DMS53 (cell line): ENCODE data around the gene CNOT3.
"Not testable (repeated sequence)": the region's sequence is repeated elsewhere in the genome, so short reads cannot be mapped to it uniquely, and the experiment has no call there.

Source experiments
- DNase-seq: peaks from one replicate; lab custom pipeline; 2025; lab: John Stamatoyannopoulos, UW

The CNOT3 gene

GRCh38 chr19:54191011-54191810 lies 53.6 kb downstream of the CNOT3 start, which contains the start of gene TSEN34:
Gene TSEN34 (plus strand): TSS chr19:54191308. CDS start chr19:54191365, 57 bp downstream.
- peak; percentile 94 for DNase-seq

GRCh38 chr19:54191811-54192453 lies 54.4 kb downstream of the CNOT3 start:
- peak; percentile 71 for DNase-seq

- DNase-seq = no peak
Observed at GRCh38 chr19:54193011-54193410, 55.4 kb downstream of the CNOT3 start.

GRCh38 chr19:54194463-54194862 lies 56.9 kb downstream of the CNOT3 start:
- not testable (repeated sequence) for DNase-seq

GRCh38 chr19:54196536-54196935 lies 59.0 kb downstream of the CNOT3 start:
- no peak for DNase-seq

- DNase-seq = no peak
Observed at GRCh38 chr19:54197121-54197520, 59.6 kb downstream of the CNOT3 start.

GRCh38 chr19:54199401-54199800 lies 61.8 kb downstream of the CNOT3 start:
- DNase-seq = no peak

GRCh38 chr19:54201172-54201701 lies 63.7 kb downstream of the CNOT3 start:
- no peak for DNase-seq

GRCh38 chr19:54201980-54202379 lies 64.4 kb downstream of the CNOT3 start:
- no peak for DNase-seq

- peak; percentile 62 for DNase-seq
Observed at GRCh38 chr19:54203151-54203611, 65.6 kb downstream of the CNOT3 start.

- no peak for DNase-seq
Observed at GRCh38 chr19:54204767-54205468, 67.4 kb downstream of the CNOT3 start.
